OCI-LY1 (cell line): ENCODE results near the gene TTC6.

Experiments
- H2AFZ ChIP-seq: fragments of 200-600 bp; sonication (generic), shearing (Covaris generic); 2 replicates; pipeline ENCODE4 v1.6.0; 2014; ENCODE audit warnings: antibody characterized with exemption, mild to moderate bottlenecking, low read length
- H3F3A ChIP-seq: fragments of 200-600 bp; sonication (generic), shearing (Covaris generic); 2 replicates; pipeline ENCODE4 v1.6.0; 2014; ENCODE audit warnings: mild to moderate bottlenecking, antibody characterized with exemption, low read length, moderate library complexity; ENCODE audit not compliant: insufficient read depth
- H3K27ac ChIP-seq: fragments of 200-600 bp; sonication (generic); 2 replicates; pipeline ENCODE4 v1.5.1; 2014; ENCODE audit warnings: low read length, mixed run types, mild to moderate bottlenecking, low read depth; ENCODE audit not compliant: poor library complexity, severe bottlenecking
- H3K27me3 ChIP-seq: fragments of 200-600 bp; sonication (generic); 2 replicates; pipeline ENCODE4 v1.6.0; 2014; ENCODE audit warnings: antibody characterized with exemption, mild to moderate bottlenecking, low read length, moderate library complexity; ENCODE audit not compliant: insufficient read depth
- H3K36me3 ChIP-seq: fragments of 200-600 bp; sonication (generic); 2 replicates; pipeline ENCODE4 v1.6.1; 2014; ENCODE audit warnings: mild to moderate bottlenecking, antibody characterized with exemption, low read length, moderate library complexity, mixed read lengths; ENCODE audit not compliant: insufficient read depth
- H3K4me1 ChIP-seq: fragments of 200-600 bp; sonication (generic); 2 replicates; pipeline ENCODE4 v1.5.1; 2014; ENCODE audit warnings: mild to moderate bottlenecking, low read length, moderate library complexity; ENCODE audit not compliant: insufficient read depth, severe bottlenecking
- H3K4me2 ChIP-seq: fragments of 200-600 bp; sonication (generic), shearing (Covaris generic); 2 replicates; pipeline ENCODE4 v1.6.1; 2014; ENCODE audit warnings: low read length
- H3K4me3 ChIP-seq: fragments of 200-600 bp; sonication (generic); 2 replicates; pipeline ENCODE4 v1.5.1; 2014; ENCODE audit warnings: low read length, low read depth, mild to moderate bottlenecking, mixed read lengths; ENCODE audit not compliant: poor library complexity, severe bottlenecking
- H3K79me2 ChIP-seq: fragments of 200-600 bp; shearing (Covaris generic); 2 replicates; pipeline ENCODE4 v1.6.1; 2016; ENCODE audit warnings: mixed run types, low read length, mixed read lengths; ENCODE audit not compliant: insufficient read depth
- H3K9ac ChIP-seq: fragments of 200-600 bp; sonication (generic), shearing (Covaris generic); 2 replicates; pipeline ENCODE4 v1.6.1; 2014; ENCODE audit warnings: mild to moderate bottlenecking, low read length, mixed read lengths
- H3K9me2 ChIP-seq: fragments of 200-600 bp; sonication (generic), shearing (Covaris generic); 2 replicates; pipeline ENCODE4 v1.6.1; 2014; ENCODE audit warnings: low read depth, mild to moderate bottlenecking, low read length, mixed read lengths
- H3K9me3 ChIP-seq: fragments of 200-600 bp; shearing (Covaris generic); 2 replicates; pipeline ENCODE4 v1.6.1; 2014; ENCODE audit warnings: low read length, mixed read lengths
- H4K20me1 ChIP-seq: fragments of 200-600 bp; sonication (generic), shearing (Covaris generic); 2 replicates; pipeline ENCODE4 v1.6.0; 2016; ENCODE audit warnings: mild to moderate bottlenecking, low read length; ENCODE audit not compliant: insufficient read depth
- EZH2 ChIP-seq: fragments of 200-600 bp; sonication (generic), shearing (Covaris generic); IDR thresholded peaks from 2 replicates; pipeline ENCODE4 v1.8.0; 2017; ENCODE audit warnings: borderline replicate concordance, mixed run types, mild to moderate bottlenecking, antibody characterized with exemption, low read length, moderate library complexity, mixed read lengths
- TF ChIP-seq, protein P1 (sequence below): fragments of 200-600 bp; sonication (generic), shearing (Covaris generic); IDR thresholded peaks from 2 replicates; pipeline ENCODE4 v1.5.1; 2017; ENCODE audit warnings: mild to moderate bottlenecking, antibody characterized with exemption, low read length, moderate library complexity, mixed read lengths

Gene TTC6

DNA sequence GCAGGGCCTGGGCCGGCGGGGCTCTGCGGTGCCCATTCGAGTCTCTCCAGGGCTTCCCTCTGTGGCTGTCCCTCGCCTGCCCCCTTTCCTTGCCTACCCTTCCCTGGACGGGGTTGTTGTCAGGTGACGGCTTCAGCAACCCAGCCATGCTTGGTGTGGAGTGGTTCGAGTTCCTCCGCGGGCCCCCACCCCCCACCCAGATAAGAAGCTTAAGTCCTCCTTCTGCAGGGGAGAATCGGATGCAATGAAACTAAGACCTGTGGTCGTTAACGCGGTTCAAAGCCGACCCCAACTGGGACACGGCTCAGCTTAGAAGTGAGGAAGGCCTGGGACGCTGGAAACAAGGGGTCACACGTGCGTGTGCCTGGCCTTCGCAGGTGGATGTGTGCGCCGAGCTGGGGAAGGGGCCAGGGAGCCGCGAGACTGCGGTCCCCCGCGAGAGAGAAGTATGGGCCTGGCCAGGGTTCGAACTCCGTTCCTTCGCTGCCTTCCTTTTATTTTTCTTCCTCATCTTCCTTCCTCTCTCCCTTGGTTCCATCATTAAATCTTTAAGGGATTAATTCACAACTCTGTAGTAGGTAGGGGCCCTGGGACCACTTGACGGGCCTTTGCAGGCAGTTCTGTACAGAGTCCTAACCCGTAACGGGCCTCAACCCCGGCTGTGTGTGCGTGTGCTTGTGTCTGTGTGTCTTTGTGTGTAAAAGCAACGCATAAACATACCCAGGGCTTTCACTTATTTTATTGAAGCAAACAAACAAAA, 3.5 kb downstream of the TTC6 start:
- Histone ChIP-seq H3K9me2 (no peaks in the 10 kb centered on the region), H3K4me1 (no peaks in the 10 kb centered on the region), H3K27ac (no peak overlapping the region), H3K9ac (no peak overlapping the region), H4K20me1 (no peaks in the 10 kb centered on the region), H3K4me2 (no peak overlapping the region), H3K9me3 (no peaks in the 10 kb centered on the region), H3K27me3 (no peaks in the 10 kb centered on the region), H3F3A (no peaks in the 10 kb centered on the region), H3K4me3 (no peak overlapping the region), H2AFZ (no peak overlapping the region), H3K36me3 (no peaks in the 10 kb centered on the region), H3K79me2 (no peaks in the 10 kb centered on the region)
- TF ChIP-seq, protein P1, sequence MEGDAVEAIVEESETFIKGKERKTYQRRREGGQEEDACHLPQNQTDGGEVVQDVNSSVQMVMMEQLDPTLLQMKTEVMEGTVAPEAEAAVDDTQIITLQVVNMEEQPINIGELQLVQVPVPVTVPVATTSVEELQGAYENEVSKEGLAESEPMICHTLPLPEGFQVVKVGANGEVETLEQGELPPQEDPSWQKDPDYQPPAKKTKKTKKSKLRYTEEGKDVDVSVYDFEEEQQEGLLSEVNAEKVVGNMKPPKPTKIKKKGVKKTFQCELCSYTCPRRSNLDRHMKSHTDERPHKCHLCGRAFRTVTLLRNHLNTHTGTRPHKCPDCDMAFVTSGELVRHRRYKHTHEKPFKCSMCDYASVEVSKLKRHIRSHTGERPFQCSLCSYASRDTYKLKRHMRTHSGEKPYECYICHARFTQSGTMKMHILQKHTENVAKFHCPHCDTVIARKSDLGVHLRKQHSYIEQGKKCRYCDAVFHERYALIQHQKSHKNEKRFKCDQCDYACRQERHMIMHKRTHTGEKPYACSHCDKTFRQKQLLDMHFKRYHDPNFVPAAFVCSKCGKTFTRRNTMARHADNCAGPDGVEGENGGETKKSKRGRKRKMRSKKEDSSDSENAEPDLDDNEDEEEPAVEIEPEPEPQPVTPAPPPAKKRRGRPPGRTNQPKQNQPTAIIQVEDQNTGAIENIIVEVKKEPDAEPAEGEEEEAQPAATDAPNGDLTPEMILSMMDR = no peak
- no peak for TF ChIP-seq EZH2

DNA sequence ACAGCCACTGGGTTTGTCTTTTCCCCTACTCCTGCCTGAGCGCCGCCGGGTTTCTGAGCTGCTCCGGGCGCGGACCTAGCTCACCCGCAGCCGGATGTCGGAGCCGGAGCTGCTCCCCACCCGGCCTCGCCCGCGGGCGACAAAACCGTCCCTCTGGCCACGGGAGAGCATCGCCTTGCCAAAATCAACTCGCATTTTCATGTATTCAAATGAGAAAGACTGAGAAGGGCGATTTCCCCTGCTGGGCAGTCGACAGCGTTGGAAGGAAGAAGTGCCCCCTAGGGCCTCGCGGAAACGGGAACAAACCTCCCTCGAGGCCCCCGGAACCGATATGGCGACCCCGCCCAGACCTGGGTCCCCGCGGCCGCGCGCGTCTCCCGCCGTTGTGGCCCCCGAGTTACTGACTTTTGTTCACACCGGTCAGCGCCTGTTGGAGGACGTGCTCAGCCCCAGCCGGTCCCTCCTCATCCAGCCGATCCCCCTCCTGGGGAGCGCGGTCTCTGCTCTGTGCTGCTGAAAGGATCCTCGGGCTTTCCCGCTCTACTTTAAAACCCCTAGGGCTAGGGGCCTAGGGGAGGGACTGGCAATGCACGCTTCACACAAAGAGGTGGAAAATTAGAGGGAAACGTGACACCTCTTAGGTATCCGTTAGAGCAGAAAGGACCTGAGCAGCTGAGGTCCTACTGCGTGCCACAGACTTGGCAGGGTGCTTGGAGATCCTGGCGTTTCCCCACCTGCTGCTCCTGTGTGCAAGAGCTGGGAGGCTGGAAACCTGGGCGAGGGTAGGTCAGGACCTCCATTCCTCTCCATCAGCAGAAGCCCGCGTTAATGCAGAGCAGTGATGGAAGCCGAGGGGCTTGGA, 4.3 kb downstream of the TTC6 start:
- Histone ChIP-seq H3K27ac (no peak overlapping the region), H2AFZ (no peak overlapping the region), H3K9me3 (no peaks in the 10 kb centered on the region), H3K27me3 (no peaks in the 10 kb centered on the region), H3K4me1 (no peaks in the 10 kb centered on the region), H3F3A (no peaks in the 10 kb centered on the region), H4K20me1 (no peaks in the 10 kb centered on the region), H3K9ac (no peak overlapping the region), H3K79me2 (no peaks in the 10 kb centered on the region), H3K4me2 (no peak overlapping the region), H3K4me3 (no peak overlapping the region), H3K36me3 (no peaks in the 10 kb centered on the region), H3K9me2 (no peaks in the 10 kb centered on the region)
- no peak for TF ChIP-seq EZH2
- TF ChIP-seq, protein P1 = no peak

GRCh38 chr14:37600880-37601741, 5.7 kb downstream of the TTC6 start:
- Histone ChIP-seq H3K9me3 (no peaks in the 10 kb centered on the region), H3K27me3 (no peaks in the 10 kb centered on the region), H4K20me1 (no peaks in the 10 kb centered on the region), H3K9me2 (no peaks in the 10 kb centered on the region), H3K27ac (no peak overlapping the region), H3K9ac (no peak overlapping the region), H3K79me2 (no peaks in the 10 kb centered on the region), H2AFZ (no peak overlapping the region), H3K4me3 (no peak overlapping the region), H3K4me1 (no peaks in the 10 kb centered on the region), H3F3A (no peaks in the 10 kb centered on the region), H3K36me3 (no peaks in the 10 kb centered on the region), H3K4me2 (no peak overlapping the region)
- TF ChIP-seq EZH2 = no peak
- TF ChIP-seq, protein P1 = no peak
